Mesenchymal stem cell (in vitro differentiated cells and primary cell): Measurements from ENCODE around the gene CTCFL.

Experiments used
- DNase-seq: peaks from one replicate; pipeline ENCODE4 v3.0.0-alpha.2; 2013
- H2AFZ ChIP-seq: one replicate; pipeline ENCODE4 v1.6.1; 2013; ENCODE audit warnings: low read depth, mild to moderate bottlenecking, control low read depth, inconsistent platforms, low read length, moderate library complexity
- H2AK5ac ChIP-seq: 2 replicates; pipeline ENCODE4 v1.6.1; 2013; ENCODE audit warnings: low read length, moderate library complexity, mild to moderate bottlenecking, inconsistent platforms; ENCODE audit not compliant: severe bottlenecking
- H2BK120ac ChIP-seq: one replicate; pipeline ENCODE4 v1.6.1; 2013; ENCODE audit warnings: low read depth, mild to moderate bottlenecking, inconsistent platforms, low read length, moderate library complexity
- H2BK12ac ChIP-seq, 2 experiments: one replicate each; pipeline ENCODE4 v1.6.1; 2013; ENCODE audit warnings: inconsistent platforms in 2 of 2, low read length in 2 of 2, mild to moderate bottlenecking in 2 of 2, moderate library complexity in 2 of 2, control low read depth in 1 of 2
- H2BK15ac ChIP-seq: one replicate; pipeline ENCODE4 v1.6.1; 2013; ENCODE audit warnings: mild to moderate bottlenecking, low read depth, inconsistent platforms; ENCODE audit not compliant: poor library complexity, severe bottlenecking
- H2BK5ac ChIP-seq: 2 replicates; pipeline ENCODE4 v1.6.1; 2013; ENCODE audit warnings: low read depth, mild to moderate bottlenecking, low read length, control low read depth, inconsistent platforms; ENCODE audit not compliant: poor library complexity, severe bottlenecking
- H3K14ac ChIP-seq, 2 experiments: one replicate each; pipeline ENCODE4 v1.6.1; 2013; ENCODE audit warnings: inconsistent platforms in 2 of 2, low read length in 2 of 2, control low read depth in 1 of 2, mild to moderate bottlenecking in 1 of 2, moderate library complexity in 1 of 2
- H3K18ac ChIP-seq, 2 experiments: one replicate each; pipeline ENCODE4 v1.6.1; 2013; ENCODE audit warnings: inconsistent platforms in 2 of 2, low read length in 2 of 2, control low read depth in 1 of 2, low read depth in 1 of 2, mild to moderate bottlenecking in 1 of 2
- H3K23ac ChIP-seq, 2 experiments: one replicate each; pipeline ENCODE4 v1.6.1; 2013; ENCODE audit warnings: inconsistent platforms in 2 of 2, low read length in 2 of 2, mild to moderate bottlenecking in 2 of 2, moderate library complexity in 2 of 2, control low read depth in 1 of 2
- H3K27ac ChIP-seq: 2 replicates; pipeline ENCODE4 v1.5.1; 2013; ENCODE audit warnings: mild to moderate bottlenecking, moderate library complexity, low read length, control low read depth, inconsistent platforms; ENCODE audit not compliant: poor library complexity, severe bottlenecking
- H3K27me3 ChIP-seq, 2 experiments: 2 replicates each; pipeline versions ENCODE4 v1.6.1 to v1.7.0; 2013; ENCODE audit warnings: low read length in 2 of 2, mild to moderate bottlenecking in 2 of 2, moderate library complexity in 2 of 2, control low read depth in 1 of 2, inconsistent platforms in 1 of 2; ENCODE audit not compliant: control insufficient read depth in 1 of 2, insufficient read depth in 1 of 2
- H3K36me3 ChIP-seq, 2 experiments: 2 replicates each; pipeline versions ENCODE4 v1.6.1 to v1.7.0; 2013; ENCODE audit warnings: low read length in 2 of 2, control low read depth in 1 of 2, inconsistent platforms in 1 of 2, low read depth in 1 of 2, mild to moderate bottlenecking in 1 of 2; ENCODE audit not compliant: insufficient read depth in 2 of 2, control insufficient read depth in 1 of 2
- H3K4ac ChIP-seq, 2 experiments: one replicate each; pipeline ENCODE4 v1.6.1; 2013; ENCODE audit warnings: inconsistent platforms in 2 of 2, low read length in 2 of 2, mild to moderate bottlenecking in 2 of 2, moderate library complexity in 2 of 2, control low read depth in 1 of 2, low read depth in 1 of 2
- H3K4me1 ChIP-seq: 2 replicates; pipeline ENCODE4 v1.6.1; 2013; ENCODE audit warnings: low read depth, low read length, control low read depth; ENCODE audit not compliant: control insufficient read depth, insufficient read depth
- H3K4me2 ChIP-seq: 2 replicates; pipeline ENCODE4 v1.6.1; 2013; ENCODE audit warnings: low read length, mild to moderate bottlenecking, inconsistent platforms; ENCODE audit not compliant: poor library complexity, severe bottlenecking
- H3K4me3 ChIP-seq, 2 experiments: 2 replicates each; pipeline versions ENCODE4 v1.5.1 to v1.7.0; 2013; ENCODE audit warnings: low read length in 2 of 2, mild to moderate bottlenecking in 2 of 2, control low read depth in 1 of 2, low read depth in 1 of 2; ENCODE audit not compliant: insufficient read depth in 1 of 2
- H3K79me1 ChIP-seq: replicated peaks from 2 replicates; pipeline ENCODE4 v1.6.1; 2013; ENCODE audit warnings: mild to moderate bottlenecking, control low read depth, low read length, inconsistent platforms; ENCODE audit not compliant: poor library complexity, severe bottlenecking
- H3K9ac ChIP-seq: 2 replicates; pipeline ENCODE4 v1.7.0; 2013; ENCODE audit warnings: mild to moderate bottlenecking, low read length, moderate library complexity
- H3K9me3 ChIP-seq: 2 replicates; pipeline ENCODE4 v1.7.0; 2013; ENCODE audit warnings: mild to moderate bottlenecking, low read length; ENCODE audit not compliant: control insufficient read depth
- H4K8ac ChIP-seq: one replicate; pipeline ENCODE4 v1.6.1; 2013; ENCODE audit warnings: inconsistent platforms, mild to moderate bottlenecking, low read length, moderate library complexity
- H4K91ac ChIP-seq: one replicate; pipeline ENCODE4 v1.6.1; 2013; ENCODE audit warnings: mild to moderate bottlenecking, low read length, inconsistent platforms
- WGBS: methylation state at CpG from one replicate; pipeline ENCODE4 v1.1.7; 2013; ENCODE audit warnings: mixed read lengths; 5-methylcytosine and 5-hydroxymethylcytosine counted together

The CTCFL gene

DNA sequence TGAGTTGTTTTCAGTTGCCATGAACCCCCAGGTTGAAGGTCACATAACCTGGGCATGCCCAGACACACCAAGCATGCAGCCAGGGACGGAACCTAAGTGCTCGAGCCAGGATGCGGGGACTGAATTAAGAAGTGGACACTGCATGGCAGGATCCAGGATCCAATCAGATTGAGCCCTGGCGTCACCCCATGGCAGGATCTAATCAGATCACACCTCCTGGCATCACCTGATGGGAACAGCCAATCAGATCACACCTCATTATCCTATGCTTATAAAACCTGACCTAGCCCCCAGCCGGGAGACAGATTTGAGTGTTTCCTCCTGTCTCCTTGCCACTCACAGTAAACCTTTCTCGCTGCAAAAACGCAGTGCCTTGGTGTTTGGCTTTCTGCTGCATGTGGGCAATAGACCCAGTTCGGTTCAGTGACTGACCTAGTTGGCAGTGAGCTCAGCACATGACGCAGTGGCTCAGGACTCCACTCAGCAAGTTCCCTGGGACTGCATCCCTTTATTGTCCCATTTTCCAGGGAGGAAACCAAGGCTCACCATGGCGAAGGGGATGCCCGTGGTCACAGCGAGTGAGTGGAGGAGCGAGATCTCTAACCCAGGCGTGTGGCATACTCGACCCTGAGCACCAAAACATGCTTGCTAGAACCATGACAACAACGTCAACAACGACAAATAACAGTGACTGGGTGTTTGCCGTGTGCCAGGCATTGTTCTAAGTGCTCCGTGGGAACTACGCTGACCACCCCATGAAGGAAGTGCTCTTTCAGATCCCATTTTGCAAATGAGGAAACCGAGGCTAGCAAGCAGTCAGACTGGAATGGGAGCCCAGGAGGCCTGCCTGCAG, 67.5 kb downstream of the CTCFL start:
- Histone ChIP-seq H3K36me3 (no peaks in the 10 kb centered on the region), H3K9me3 (no peaks in the 10 kb centered on the region), H2AK5ac (no peak overlapping the region), H2BK120ac (no peak overlapping the region), H3K79me1 (no peaks in the 10 kb centered on the region), H4K91ac (no peak overlapping the region), H2AFZ (no peak overlapping the region), H3K4ac (no peak overlapping the region), H3K9ac (no peak overlapping the region), H4K8ac (no peak overlapping the region), H2BK15ac (no peak overlapping the region), H2BK5ac (no peak overlapping the region), H3K18ac (no peak overlapping the region), H3K14ac (no peak overlapping the region), H3K4me3 (no peak overlapping the region), H3K23ac (no peak overlapping the region), H3K27ac (no peak overlapping the region), H3K4me2 (no peak overlapping the region), H3K27me3 (peaks cover 31 to 70% of the 10 kb centered on the region in 2 experiments), H2BK12ac (no peak overlapping the region), H3K4me1 (no peaks in the 10 kb centered on the region)
- no peak for DNase-seq
- 85% methylated on average over 21 of the region's 21 CpGs for WGBS

DNA sequence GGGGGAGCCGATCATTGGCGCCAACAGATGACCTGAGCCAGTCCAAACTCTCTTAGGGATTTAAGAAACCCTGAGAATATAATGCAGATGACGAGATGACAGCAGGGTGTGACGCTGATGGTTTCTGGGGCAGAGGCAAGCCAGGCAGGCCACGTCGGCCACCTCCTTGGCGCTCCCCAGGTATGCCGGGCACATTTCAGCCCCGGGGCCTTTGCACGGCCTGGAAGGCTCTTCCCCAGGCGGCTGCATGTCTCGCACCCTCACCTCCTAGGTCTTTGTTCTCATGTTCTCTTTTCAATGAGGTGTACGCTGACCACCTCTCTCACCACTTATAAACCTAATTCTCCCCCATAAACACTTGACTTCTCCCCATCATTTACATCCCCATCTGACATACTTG, 68.8 kb downstream of the CTCFL start:
- no peak for DNase-seq
- Histone ChIP-seq H3K79me1 (no peaks in the 10 kb centered on the region), H3K18ac (no peak overlapping the region), H2BK120ac (no peak overlapping the region), H3K4me2 (no peak overlapping the region), H3K36me3 (no peaks in the 10 kb centered on the region), H2BK12ac (no peak overlapping the region), H4K91ac (no peak overlapping the region), H3K27ac (no peak overlapping the region), H3K23ac (no peak overlapping the region), H3K27me3 (peaks cover 43 to 72% of the 10 kb centered on the region in 2 experiments), H3K4me1 (no peaks in the 10 kb centered on the region), H2AK5ac (no peak overlapping the region), H4K8ac (no peak overlapping the region), H3K4ac (no peak overlapping the region), H2BK5ac (no peak overlapping the region), H2AFZ (no peak overlapping the region), H3K9ac (no peak overlapping the region), H3K4me3 (no peak overlapping the region), H2BK15ac (no peak overlapping the region), H3K9me3 (no peaks in the 10 kb centered on the region), H3K14ac (no peak overlapping the region)
- 93% methylated on average over 13 of the region's 13 CpGs for WGBS

GRCh38 chr20:57455386-57455785, 69.6 kb downstream of the CTCFL start:
- H3K27ac ChIP-seq: no peak overlapping the region
- H3K4me3 ChIP-seq: no peak overlapping the region
- no peak overlapping the region for H3K18ac ChIP-seq
- no peak overlapping the region for H3K9ac ChIP-seq
- no peak overlapping the region for H3K14ac ChIP-seq
- no peak overlapping the region for H3K23ac ChIP-seq
- H2AK5ac ChIP-seq: no peak overlapping the region
- no peak overlapping the region for H2BK15ac ChIP-seq
- H2BK5ac ChIP-seq: no peak overlapping the region
- H3K27me3 ChIP-seq: peaks cover 46 to 73% of the 10 kb centered on the region in 2 experiments
- no peak overlapping the region for H4K8ac ChIP-seq
- no peak for DNase-seq
- H3K36me3 ChIP-seq: no peaks in the 10 kb centered on the region
- WGBS: 78% methylated on average over 3 of the region's 3 CpGs
- no peak overlapping the region for H3K4me2 ChIP-seq
- no peaks in the 10 kb centered on the region for H3K79me1 ChIP-seq
- no peak overlapping the region for H2BK120ac ChIP-seq
- no peak overlapping the region for H2BK12ac ChIP-seq
- no peak overlapping the region for H3K4ac ChIP-seq
- no peak overlapping the region for H4K91ac ChIP-seq
- H2AFZ ChIP-seq: no peak overlapping the region
- peaks cover 2% of the 10 kb centered on the region for H3K4me1 ChIP-seq
- no peaks in the 10 kb centered on the region for H3K9me3 ChIP-seq

DNA sequence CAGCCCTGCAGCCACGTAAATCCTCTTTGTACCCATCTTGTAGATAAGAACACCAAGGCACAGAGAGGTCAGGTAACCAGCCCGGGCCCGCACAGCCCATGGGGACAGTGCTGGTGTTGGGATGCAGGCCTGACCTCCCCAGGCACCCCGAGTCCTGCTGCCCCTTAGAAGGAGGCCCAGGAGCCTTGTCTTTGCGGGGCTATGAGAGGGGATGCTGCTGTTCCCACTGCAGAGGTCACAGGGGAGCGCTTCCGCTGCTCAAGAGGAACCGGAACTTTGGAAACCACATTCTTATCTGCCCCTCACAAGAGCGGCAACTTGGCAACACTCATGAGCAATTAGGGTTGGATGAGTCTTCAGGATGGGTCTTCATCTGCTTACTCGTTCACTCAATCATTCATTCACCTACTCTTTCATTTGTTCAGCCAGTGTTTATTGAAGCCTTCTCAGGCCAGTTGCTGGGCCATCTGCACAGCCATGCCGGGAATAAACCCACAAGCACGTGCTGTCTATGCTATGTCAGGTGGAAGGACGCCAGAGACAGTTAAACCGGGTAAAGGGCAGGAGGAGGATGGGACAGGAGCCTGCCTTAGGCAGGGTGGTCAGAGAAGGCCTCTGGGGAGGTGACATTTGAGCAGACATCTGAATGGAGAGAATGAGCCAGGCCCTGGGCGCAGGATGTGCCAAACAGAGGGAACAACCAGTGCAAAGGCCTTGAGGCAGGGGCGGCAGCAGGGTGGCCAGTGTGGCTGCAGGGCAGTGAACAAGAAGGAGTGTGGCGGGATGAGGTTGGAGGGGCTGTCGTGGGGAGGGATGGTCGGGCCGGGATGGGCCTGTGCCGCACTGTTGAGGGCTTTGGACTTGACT, 72.9 kb downstream of the CTCFL start:
- Histone ChIP-seq H3K23ac (no peak overlapping the region), H3K27ac (no peak overlapping the region), H2BK120ac (no peak overlapping the region), H3K36me3 (no peaks in the 10 kb centered on the region), H3K14ac (peak overlapping the region in 1 of 2 experiments; percentile 26), H3K18ac (no peak overlapping the region), H4K8ac (no peak overlapping the region), H2AFZ (no peak overlapping the region), H3K4me2 (no peak overlapping the region), H3K9me3 (no peaks in the 10 kb centered on the region), H3K4ac (no peak overlapping the region), H3K79me1 (no peaks in the 10 kb centered on the region), H2BK5ac (no peak overlapping the region), H2BK12ac (no peak overlapping the region), H3K4me1 (peaks cover 2% of the 10 kb centered on the region), H2AK5ac (no peak overlapping the region), H3K4me3 (no peak overlapping the region), H3K27me3 (peaks cover 66 to 72% of the 10 kb centered on the region in 2 experiments), H4K91ac (no peak overlapping the region), H2BK15ac (no peak overlapping the region), H3K9ac (no peak overlapping the region)
- WGBS: 79% methylated on average over 18 of the region's 21 CpGs
- no peak for DNase-seq
